ENCODE measurements around the gene CDCA3.
A peak's percentile ranks its signal among the peaks of the same experiment; 100 is the strongest.
"Not testable (repeated sequence)": the region's sequence is repeated elsewhere in the genome, so short reads cannot be mapped to it uniquely, and the experiment has no call there.

Gene CDCA3

DNA sequence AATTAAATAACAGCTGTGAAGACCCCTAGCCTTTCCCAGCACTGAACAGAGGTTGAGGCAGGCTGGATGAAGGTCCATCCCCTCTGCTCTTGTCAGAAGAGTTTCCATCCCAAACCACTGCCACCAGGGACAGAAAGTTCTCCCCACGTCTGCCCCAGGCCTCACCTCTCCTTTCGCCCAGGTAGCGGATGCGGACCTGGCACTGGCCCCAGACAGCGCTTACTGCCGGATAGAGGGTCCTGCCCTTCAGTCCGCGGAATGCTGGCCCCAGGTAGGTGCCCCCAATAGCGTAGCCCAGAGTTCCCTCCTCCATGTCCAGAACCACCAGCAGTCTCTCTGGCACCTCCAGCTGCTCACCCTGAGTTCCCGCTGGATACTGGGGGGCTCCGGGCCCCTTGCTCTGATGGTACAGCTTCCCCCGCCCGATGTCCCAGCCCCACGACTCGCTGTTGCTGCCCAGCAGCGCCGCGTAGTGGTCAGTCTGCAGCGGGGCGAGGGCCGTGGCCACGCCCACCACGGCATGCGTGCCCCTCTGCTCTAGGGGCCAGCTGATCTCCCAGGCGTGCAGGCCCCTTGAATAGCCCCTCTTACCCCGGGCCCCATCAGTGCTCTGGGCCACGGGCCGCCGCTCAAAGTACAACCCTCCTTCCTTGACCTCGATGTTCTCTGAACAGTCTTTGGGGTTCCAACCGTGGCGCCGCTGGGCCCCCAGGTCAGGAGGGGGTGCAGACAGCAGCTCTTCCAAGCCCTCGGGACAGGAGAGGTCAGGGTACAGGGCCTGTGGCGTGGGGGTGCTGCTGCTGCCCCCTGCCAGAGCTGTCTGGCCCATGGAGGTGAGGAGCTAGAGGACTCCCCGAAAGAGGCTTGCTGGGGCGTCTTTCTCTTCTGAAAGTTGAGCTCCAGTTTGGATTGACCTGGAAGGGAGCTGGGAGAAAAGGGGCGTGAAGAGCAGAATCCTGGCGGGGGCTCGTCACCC lies 21.3 kb upstream of the CDCA3 start:
- peak; percentile 93 for DNase-seq (ENCODE audit: low read depth, low spot score)

- DNase-seq (ENCODE audit: low read depth, low spot score): no peak
These were observed 20.2 kb upstream of the CDCA3 start for GRCh38 chr12:6871052-6871957.

- not testable (repeated sequence) for DNase-seq (ENCODE audit: low read depth, low spot score)
These were observed 19.2 kb upstream of the CDCA3 start for GRCh38 chr12:6870304-6870703.

GRCh38 chr12:6869049-6870021 lies 18.2 kb upstream of the CDCA3 start:
- peak; percentile 88 for DNase-seq (ENCODE audit: low read depth, low spot score)

DNA sequence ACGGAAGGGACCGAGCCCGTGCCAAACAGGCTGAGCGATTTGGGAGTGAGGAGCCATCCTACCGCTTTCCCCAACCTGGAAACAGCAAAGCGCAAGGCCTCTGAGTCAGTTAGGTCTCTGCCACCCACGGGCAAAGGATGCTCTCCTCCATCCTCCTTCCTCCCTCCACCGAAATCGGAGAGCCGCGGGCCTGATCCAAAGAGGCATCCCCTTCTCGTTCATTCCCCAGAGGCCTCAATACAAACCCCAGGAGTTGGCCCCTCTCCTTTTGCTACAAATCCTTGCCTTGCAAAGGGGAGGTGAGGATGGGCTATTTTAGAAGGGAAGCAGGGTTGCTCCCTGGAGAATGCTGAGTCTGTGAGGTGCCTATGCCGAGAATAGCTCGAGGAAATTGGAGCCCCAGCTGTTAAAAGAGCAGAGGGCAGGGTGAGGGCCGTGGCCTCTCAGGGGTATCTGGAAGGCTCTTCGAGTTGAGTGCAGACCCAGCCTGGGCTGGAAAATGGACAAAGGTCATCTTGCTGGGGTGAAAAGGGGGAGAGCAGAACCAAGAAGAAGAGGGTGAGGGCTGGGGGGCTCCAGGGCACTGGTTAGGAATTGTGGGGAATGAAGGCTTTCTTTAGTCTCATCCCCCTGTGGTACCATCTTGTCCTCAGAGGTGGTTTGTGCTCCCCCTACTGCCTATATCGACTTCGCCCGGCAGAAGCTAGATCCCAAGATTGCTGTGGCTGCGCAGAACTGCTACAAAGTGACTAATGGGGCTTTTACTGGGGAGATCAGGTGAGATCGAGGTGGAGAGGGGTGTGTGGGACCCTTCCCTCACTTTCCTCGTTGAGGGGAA lies 17.3 kb upstream of the CDCA3 start:
- peak; percentile 39 for DNase-seq (ENCODE audit: low read depth, low spot score)

DNA sequence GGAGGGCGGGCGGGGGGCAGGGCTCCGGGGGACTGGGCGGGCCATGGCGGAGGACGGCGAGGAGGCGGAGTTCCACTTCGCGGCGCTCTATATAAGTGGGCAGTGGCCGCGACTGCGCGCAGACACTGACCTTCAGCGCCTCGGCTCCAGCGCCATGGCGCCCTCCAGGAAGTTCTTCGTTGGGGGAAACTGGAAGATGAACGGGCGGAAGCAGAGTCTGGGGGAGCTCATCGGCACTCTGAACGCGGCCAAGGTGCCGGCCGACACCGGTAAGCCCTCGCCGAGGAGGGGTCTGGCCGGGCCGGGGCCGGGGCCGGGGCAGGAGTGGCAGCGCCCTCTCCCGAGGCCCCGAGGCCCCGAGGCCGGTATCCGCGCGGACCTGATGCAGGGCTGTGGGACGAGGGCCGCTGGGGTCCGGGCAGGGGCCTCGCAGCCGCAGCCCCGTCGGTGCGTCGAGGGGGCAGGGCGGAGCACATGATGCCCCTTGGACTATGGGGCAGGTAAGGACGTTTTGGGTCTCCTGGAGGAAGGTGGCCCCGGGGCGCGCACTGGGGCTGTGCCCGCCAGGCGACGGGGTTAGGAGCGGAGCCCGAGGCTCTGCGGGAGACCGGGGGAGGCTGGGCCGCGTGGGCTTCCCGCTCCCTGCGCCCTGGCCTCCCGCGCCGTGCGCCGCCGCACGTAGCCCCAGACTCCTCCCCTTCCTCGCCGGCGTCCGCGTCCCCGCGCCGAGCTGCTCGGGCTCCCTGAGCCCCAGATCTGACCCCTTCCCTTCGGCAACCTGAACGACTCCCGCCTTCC lies 16.5 kb upstream of the CDCA3 start, which contains the start of gene TPI1:
TPI1 (plus strand) TSS at position 119 of the 798 bp plus-strand sequence; CDS start at position 155, 36 bp downstream.
- DNase-seq (ENCODE audit: low read depth, low spot score): peak; percentile 93

GRCh38 chr12:6866920-6867412 lies 15.9 kb upstream of the CDCA3 start:
- DNase-seq (ENCODE audit: low read depth, low spot score): no peak

GRCh38 chr12:6866163-6866919 lies 15.3 kb upstream of the CDCA3 start:
- no peak for DNase-seq (ENCODE audit: low read depth, low spot score)

DNA sequence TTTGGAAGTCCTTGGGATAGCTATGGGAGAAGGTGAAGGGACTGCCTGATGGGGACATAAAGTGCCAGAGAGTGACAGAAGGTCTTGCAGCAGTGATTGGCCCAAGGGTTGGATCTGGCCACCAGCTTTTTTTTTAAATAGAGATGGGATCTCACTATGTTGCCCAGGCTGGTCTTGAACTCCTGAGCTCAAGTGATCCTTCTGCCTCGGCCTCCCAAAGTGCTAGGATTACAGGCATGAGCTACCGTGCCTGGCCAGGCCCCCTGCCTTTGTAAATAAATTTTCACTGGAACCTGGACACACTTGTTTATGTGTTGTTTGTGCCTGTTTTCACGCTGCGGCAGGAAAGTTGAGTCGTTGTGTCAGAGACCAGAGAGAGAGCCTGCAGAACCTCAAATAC lies 14.2 kb upstream of the CDCA3 start:
- not testable (repeated sequence) for DNase-seq (ENCODE audit: low read depth, low spot score)

DNA sequence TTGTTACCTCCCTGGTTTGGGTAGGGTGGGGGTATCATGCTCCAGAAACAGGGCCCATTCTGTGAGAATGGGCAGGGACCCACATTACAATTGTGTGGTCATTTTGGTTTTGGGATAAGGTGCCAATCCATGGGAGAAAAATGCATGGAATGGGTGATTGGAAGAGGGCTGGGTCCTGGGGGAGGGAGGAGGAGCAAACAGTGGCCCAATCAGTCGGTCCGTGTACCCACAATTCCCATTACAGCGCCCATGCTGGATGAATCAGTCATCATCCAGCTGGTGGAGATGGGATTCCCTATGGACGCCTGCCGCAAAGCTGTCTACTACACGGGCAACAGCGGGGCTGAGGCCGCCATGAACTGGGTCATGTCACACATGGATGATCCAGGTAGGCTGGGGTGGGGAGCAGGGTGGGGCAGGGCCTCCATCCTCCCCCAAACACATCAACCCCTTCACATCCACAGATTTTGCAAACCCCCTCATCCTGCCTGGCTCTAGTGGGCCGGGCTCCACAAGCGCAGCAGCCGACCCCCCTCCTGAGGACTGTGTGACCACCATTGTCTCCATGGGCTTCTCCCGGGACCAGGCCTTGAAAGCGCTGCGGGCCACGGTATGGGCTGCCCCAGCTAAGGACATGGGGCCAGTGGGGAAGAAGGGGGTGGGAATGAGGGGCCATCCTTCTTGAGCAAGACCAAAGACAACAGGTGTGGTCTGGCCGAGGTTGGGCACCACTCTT lies 12.7 kb upstream of the CDCA3 start:
- peak; percentile 55 for DNase-seq (ENCODE audit: low read depth, low spot score)

GRCh38 chr12:6863033-6863432 lies 11.9 kb upstream of the CDCA3 start:
- no peak for DNase-seq (ENCODE audit: low read depth, low spot score)

DNA sequence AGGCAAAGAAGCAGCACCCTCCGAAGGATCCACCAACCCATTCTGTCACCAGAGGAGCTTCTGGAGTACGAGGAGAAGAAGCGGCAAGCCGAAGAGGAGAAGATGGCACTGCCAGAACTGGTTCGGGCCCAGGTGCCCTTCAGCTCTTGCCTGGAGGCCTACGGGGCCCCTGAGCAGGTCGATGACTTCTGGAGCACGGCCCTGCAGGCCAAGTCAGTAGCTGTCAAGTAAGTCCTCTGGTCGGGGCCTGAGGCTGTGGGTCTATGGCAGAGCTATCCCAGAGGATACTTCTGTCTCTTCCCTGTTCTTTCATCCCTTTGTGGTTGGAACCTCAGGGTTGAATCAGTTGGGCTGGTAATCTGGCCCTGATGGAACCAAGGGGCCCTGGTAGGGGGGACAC lies 10.3 kb upstream of the CDCA3 start:
- DNase-seq (ENCODE audit: low read depth, low spot score): no peak

DNA sequence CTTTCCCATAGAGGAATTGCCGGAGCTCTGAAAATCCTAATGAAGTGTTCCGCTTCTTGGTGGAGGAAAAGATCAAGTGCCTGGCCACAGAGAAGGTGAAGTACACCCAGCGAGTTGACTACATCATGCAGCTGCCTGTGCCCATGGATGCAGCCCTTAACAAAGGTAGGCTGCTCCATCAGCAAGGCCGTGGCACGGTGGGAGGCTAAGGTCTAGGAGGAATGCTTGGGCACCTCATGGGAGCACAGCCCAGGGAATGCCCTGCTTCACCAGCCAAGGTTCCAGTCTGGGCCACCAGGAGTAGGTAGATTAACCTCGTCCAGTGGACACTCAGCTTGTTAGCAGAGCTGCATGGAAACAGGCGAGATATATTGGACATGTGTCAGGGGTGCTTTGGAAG lies 9.9 kb upstream of the CDCA3 start:
- DNase-seq (ENCODE audit: low read depth, low spot score): no peak

- DNase-seq (ENCODE audit: low read depth, low spot score): no peak
These were observed 9.0 kb upstream of the CDCA3 start for GRCh38 chr12:6860116-6860515.

GRCh38 chr12:6858799-6859198 lies 7.7 kb upstream of the CDCA3 start:
- DNase-seq (ENCODE audit: low read depth, low spot score): no peak

DNA sequence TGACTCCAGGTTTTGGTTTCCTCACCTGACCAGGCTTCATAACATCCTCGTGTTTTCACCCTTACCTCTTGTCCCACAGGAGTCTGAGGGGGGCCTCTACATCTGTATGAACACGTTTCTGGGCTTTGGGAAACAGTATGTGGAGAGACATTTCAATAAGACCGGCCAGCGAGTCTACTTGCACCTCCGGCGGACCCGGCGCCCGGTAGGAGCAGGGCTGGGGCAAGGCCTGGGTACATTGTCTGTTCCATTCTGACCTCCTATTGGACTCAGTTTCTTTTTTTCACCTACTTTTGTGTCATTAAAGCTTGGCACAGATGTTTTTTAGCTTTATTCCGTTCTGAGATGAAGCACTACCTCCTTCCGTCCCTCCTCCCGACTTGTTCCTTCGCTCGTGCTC lies 4.2 kb upstream of the CDCA3 start:
- DNase-seq (ENCODE audit: low read depth, low spot score): no peak

DNA sequence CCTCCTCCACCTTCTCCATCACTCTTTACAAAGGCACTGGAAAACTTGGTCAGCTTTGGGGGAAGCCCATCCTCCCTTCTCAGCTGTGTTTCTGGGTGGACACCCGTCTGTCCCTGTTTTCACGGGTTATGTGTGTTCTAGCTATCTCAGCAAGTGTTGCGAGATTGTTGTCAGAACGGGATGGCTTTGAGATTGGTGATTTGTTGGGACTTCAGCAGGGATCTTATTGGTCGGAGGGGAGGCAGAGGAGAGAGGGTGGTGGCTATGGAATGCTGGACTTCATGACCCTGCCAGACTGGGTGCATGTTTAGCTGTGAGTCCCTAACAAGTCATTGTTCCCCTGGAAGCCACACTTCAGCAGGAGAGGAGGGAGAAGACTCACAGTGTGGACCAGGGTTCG lies 3.0 kb upstream of the CDCA3 start:
- DNase-seq (ENCODE audit: low read depth, low spot score): no peak

- DNase-seq (ENCODE audit: low read depth, low spot score): no peak
These were observed 2.5 kb upstream of the CDCA3 start for GRCh38 chr12:6853626-6854025.
